HepG2 (cell line): ENCODE data around the gene CNN3. TPM values are rescaled to one million over a fixed set of nuclear protein-coding genes. Genes with fewer than 3 reads are reported as not detected.

Source experiments
- FOSL2 ChIP-seq: sonication (generic); formaldehyde crosslinking; IDR thresholded peaks from 2 replicates; pipeline ENCODE4 v1.4.0; 2020; ENCODE audit warnings: missing genetic modification reagents
- JUND ChIP-seq: sonication (generic); formaldehyde crosslinking; IDR thresholded peaks from 2 replicates; pipeline ENCODE4 v1.8.0; 2022; ENCODE audit warnings: mild to moderate bottlenecking, missing genetic modification reagents
- PHF8 ChIP-seq: sonication (generic); formaldehyde crosslinking; IDR thresholded peaks from 2 replicates; pipeline ENCODE4 v1.5.0; 2020; ENCODE audit warnings: missing genetic modification reagents
- PRDM4 ChIP-seq: sonication (generic); formaldehyde crosslinking; IDR thresholded peaks from 2 replicates; pipeline ENCODE4 v1.9.0; 2021; ENCODE audit warnings: missing genetic modification reagents, borderline replicate concordance
- RBFOX2 ChIP-seq: fragments of 200-400 bp; formaldehyde crosslinking; IDR thresholded peaks from 2 replicates; pipeline ENCODE4 v1.6.1; 2017; ENCODE audit warnings: low read depth, mild to moderate bottlenecking, low read length
- TRIM24 ChIP-seq: sonication (generic); formaldehyde crosslinking; IDR thresholded peaks from 2 replicates; pipeline ENCODE4 v1.8.0; 2022; ENCODE audit warnings: mild to moderate bottlenecking, missing genetic modification reagents
- XBP1 ChIP-seq: sonication (generic); formaldehyde crosslinking; IDR thresholded peaks from 2 replicates; pipeline ENCODE4 v1.5.0; 2020; ENCODE audit warnings: missing genetic modification reagents
- YY1 ChIP-seq: IDR thresholded peaks from 2 replicates; pipeline ENCODE4 v1.6.1; 2011; ENCODE audit warnings: low read length, low read depth, moderate library complexity, mild to moderate bottlenecking; ENCODE audit not compliant: insufficient read depth, insufficient replicate concordance
- ZBTB42 ChIP-seq: sonication (generic); formaldehyde crosslinking; IDR thresholded peaks from 2 replicates; pipeline ENCODE4 v1.5.0; 2020; ENCODE audit warnings: mild to moderate bottlenecking, missing genetic modification reagents
- ZC3H13 ChIP-seq: sonication (generic); formaldehyde crosslinking; IDR thresholded peaks from 2 replicates; pipeline ENCODE4 v1.8.1; 2023; ENCODE audit warnings: mild to moderate bottlenecking, missing genetic modification reagents, moderate library complexity
- ZFY ChIP-seq: sonication (generic); formaldehyde crosslinking; IDR thresholded peaks from 2 replicates; pipeline ENCODE4 v1.4.0; 2020; ENCODE audit warnings: missing genetic modification reagents
- ZKSCAN8 ChIP-seq: IDR thresholded peaks from 2 replicates; pipeline ENCODE4 v1.6.1; 2016; ENCODE audit warnings: borderline replicate concordance, missing genetic modification reagents, missing compliant biosample characterization
- ZNF138 ChIP-seq: sonication (generic); formaldehyde crosslinking; IDR thresholded peaks from 2 replicates; pipeline ENCODE4 v1.5.0; 2020; ENCODE audit warnings: mild to moderate bottlenecking, low read depth, missing genetic modification reagents
- ZNF367 ChIP-seq: sonication (generic); formaldehyde crosslinking; IDR thresholded peaks from 2 replicates; pipeline ENCODE4 v1.4.0; 2020; ENCODE audit warnings: missing genetic modification reagents, borderline replicate concordance
- ZNF501 ChIP-seq: sonication (generic); formaldehyde crosslinking; IDR thresholded peaks from 2 replicates; pipeline ENCODE4 v1.5.1; 2020; ENCODE audit warnings: mild to moderate bottlenecking, moderate library complexity, missing genetic modification reagents
- ZNF737 ChIP-seq: sonication (generic); formaldehyde crosslinking; IDR thresholded peaks from 2 replicates; pipeline ENCODE4 v1.5.0; 2020; ENCODE audit warnings: missing genetic modification reagents, mild to moderate bottlenecking, borderline replicate concordance
- ZNF747 ChIP-seq: sonication (generic); formaldehyde crosslinking; IDR thresholded peaks from 2 replicates; pipeline ENCODE4 v1.8.1; 2023; ENCODE audit warnings: missing genetic modification reagents, mild to moderate bottlenecking, borderline replicate concordance
- polyA plus RNA-seq, 8 experiments: library from polyadenylated mRNA; depleted of rRNA in 3 of 8; stranded (reverse) in 7 of 8; unstranded in 1 of 8; fragments of >200 nt; fragmentation: Illumina TruSeq in 4 of 8; extraction: Trizol in 4 of 8; gene quantifications; 2 replicates each; pipeline versions ENCODE4 v1.2.1 to v1.2.3, GENCODE V29; 2011 to 2016; ENCODE audit warnings: low read depth in 4 of 8, missing spikeins in 1 of 8, mixed read lengths in 1 of 8; ENCODE audit not compliant: insufficient read depth in 1 of 8
- total RNA-seq, 5 experiments: library from RNA; depleted of rRNA; stranded (reverse); fragments of >200 nt; fragmentation: Illumina TruSeq; extraction: Trizol; gene quantifications; 2 replicates each; pipeline ENCODE4 v1.2.3, GENCODE V29; 2016; ENCODE audit warnings: low read depth in 1 of 5
- TF ChIP-seq, protein P1 (sequence below): IDR thresholded peaks from 2 replicates; pipeline ENCODE4 v1.6.1; 2016; ENCODE audit warnings: low read depth, borderline replicate concordance
- TF ChIP-seq, protein P2 (sequence below): IDR thresholded peaks from 2 replicates; pipeline ENCODE4 v1.6.1; 2012; ENCODE audit warnings: inconsistent platforms
- TF ChIP-seq, protein P3 (sequence below): sonication (generic); formaldehyde crosslinking; IDR thresholded peaks from 2 replicates; pipeline ENCODE4 v1.4.0; 2020; ENCODE audit warnings: mild to moderate bottlenecking, missing genetic modification reagents
- TF ChIP-seq, protein P4 (sequence below): sonication (generic); formaldehyde crosslinking; IDR thresholded peaks from 2 replicates; pipeline ENCODE4 v1.9.0; 2022; ENCODE audit warnings: missing genetic modification reagents, mild to moderate bottlenecking, borderline replicate concordance
- TF ChIP-seq, protein P5 (sequence below): sonication (generic); formaldehyde crosslinking; IDR thresholded peaks from 2 replicates; pipeline ENCODE4 v1.8.0; 2022; ENCODE audit warnings: missing genetic modification reagents, mild to moderate bottlenecking, borderline replicate concordance

The CNN3 gene
- total and polyA plus RNA-seq, 2 of the 13 experiments (the other 11 are each of a cell fraction or from before 2014, with no cell fraction given) = 113 to 223 TPM

DNA sequence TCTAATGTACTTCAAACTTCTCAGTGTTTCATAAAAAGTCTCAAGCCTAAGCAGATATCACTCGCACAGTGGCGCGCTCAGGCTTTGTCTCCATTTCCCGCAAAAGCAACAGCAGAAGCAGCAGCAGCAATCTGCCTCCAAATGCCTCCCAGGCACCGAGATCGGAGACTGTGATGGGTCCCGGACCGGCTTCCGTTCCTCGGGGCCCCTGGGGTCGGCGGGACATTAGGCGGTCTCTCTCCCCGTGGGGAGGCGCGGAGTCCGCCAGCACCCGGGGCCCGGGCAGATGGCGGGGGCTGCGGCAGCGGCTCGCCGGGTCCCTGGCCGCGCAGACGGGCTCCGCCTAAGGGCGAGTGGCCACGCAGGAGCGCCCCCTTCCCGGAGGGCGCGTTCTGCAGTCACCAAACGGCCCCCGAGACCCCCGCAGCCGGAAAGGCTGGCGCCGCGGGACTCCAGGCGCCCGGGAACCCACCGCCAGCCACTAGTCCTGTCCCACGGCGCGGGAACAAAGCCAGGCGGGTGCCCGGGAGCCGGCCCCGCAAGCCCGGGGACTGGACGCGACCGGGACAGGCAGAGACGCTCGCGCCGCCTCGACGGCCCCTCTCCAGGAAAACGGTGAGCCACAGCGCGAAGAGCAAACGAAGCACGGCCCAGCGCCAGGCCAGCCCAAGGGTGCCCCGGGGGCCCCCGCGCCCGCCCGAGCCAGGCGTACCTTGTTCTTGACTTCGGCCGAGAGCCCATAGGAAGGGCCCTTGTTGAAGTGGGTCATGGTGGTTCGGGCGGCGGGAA is 590 bp downstream of the CNN3 start (continued):
- TF ChIP-seq ZFY (CRISPR knock-in tag) (no peak), ZNF138 (CRISPR knock-in tag) (no peak), ZNF737 (no peak), ZBTB42 (CRISPR knock-in tag) (peak; percentile 39; the same call in 1 of the 2 replicates), RBFOX2 (peak; percentile 75; the same call in 1 of the 2 replicates), PRDM4 (no peak), XBP1 (CRISPR knock-in tag) (no peak), YY1 (peak; percentile 45), ZNF501 (CRISPR knock-in tag) (peak; percentile 50), JUND (CRISPR knock-in tag) (no peak), ZNF367 (no peak), TRIM24 (CRISPR knock-in tag) (no peak), PHF8 (CRISPR knock-in tag) (peak; percentile 38), ZC3H13 (0 out of 2 replicates have a peak, but pooled peaks have one; percentile 42), FOSL2 (CRISPR knock-in tag) (no peak), ZNF747 (CRISPR knock-in tag) (peak; percentile 3; the same call in 1 of the 2 replicates), ZKSCAN8 (CRISPR knock-in tag) (peak; percentile 4; the same call in 1 of the 2 replicates)
- TF ChIP-seq, protein P1, sequence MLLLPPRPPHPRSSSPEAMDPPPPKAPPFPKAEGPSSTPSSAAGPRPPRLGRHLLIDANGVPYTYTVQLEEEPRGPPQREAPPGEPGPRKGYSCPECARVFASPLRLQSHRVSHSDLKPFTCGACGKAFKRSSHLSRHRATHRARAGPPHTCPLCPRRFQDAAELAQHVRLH (CRISPR knock-in tag) = no peak
- TF ChIP-seq, protein P2, sequence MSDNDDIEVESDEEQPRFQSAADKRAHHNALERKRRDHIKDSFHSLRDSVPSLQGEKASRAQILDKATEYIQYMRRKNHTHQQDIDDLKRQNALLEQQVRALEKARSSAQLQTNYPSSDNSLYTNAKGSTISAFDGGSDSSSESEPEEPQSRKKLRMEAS = no peak
- TF ChIP-seq, protein P3, sequence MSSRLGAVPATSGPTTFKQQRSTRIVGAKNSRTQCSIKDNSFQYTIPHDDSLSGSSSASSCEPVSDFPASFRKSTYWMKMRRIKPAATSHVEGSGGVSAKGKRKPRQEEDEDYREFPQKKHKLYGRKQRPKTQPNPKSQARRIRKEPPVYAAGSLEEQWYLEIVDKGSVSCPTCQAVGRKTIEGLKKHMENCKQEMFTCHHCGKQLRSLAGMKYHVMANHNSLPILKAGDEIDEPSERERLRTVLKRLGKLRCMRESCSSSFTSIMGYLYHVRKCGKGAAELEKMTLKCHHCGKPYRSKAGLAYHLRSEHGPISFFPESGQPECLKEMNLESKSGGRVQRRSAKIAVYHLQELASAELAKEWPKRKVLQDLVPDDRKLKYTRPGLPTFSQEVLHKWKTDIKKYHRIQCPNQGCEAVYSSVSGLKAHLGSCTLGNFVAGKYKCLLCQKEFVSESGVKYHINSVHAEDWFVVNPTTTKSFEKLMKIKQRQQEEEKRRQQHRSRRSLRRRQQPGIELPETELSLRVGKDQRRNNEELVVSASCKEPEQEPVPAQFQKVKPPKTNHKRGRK = no peak
- TF ChIP-seq, protein P4, sequence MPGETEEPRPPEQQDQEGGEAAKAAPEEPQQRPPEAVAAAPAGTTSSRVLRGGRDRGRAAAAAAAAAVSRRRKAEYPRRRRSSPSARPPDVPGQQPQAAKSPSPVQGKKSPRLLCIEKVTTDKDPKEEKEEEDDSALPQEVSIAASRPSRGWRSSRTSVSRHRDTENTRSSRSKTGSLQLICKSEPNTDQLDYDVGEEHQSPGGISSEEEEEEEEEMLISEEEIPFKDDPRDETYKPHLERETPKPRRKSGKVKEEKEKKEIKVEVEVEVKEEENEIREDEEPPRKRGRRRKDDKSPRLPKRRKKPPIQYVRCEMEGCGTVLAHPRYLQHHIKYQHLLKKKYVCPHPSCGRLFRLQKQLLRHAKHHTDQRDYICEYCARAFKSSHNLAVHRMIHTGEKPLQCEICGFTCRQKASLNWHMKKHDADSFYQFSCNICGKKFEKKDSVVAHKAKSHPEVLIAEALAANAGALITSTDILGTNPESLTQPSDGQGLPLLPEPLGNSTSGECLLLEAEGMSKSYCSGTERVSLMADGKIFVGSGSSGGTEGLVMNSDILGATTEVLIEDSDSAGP (CRISPR knock-in tag) = peak; percentile 80; the same call in 1 of the 2 replicates
- TF ChIP-seq, protein P5, sequence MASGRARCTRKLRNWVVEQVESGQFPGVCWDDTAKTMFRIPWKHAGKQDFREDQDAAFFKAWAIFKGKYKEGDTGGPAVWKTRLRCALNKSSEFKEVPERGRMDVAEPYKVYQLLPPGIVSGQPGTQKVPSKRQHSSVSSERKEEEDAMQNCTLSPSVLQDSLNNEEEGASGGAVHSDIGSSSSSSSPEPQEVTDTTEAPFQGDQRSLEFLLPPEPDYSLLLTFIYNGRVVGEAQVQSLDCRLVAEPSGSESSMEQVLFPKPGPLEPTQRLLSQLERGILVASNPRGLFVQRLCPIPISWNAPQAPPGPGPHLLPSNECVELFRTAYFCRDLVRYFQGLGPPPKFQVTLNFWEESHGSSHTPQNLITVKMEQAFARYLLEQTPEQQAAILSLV = no peak
